ENCODE data around the gene TTLL7. TPM values are rescaled to one million over a fixed set of nuclear protein-coding genes. Genes with fewer than 3 reads are reported as not detected.

Gene TTLL7
- total and polyA plus RNA-seq, 9 of the 15 experiments (the other 6 are each of a cell fraction or from before 2014, with no cell fraction given): 0.63 to 2.6 (median 1.7) TPM

DNA sequence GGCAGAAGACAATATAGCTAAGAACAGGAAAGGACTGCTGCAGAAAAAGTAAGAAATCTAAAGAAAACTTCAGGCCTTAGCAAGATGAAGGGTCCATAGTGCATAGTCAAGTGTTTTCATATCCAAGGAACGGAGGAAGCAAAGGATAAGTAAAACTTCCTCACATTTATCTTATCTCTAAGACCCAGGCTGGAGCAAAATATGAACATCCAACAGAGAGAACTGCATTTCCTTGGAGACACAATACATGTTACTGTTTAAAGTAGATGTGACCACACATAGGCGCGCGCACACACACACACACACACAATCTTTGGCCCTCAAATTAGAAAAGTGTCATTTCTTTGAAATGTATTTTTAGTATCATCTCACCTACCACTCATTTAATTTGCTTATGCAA is 66.7 kb downstream of the TTLL7 start (continued):
- TF ChIP-seq, protein P1, sequence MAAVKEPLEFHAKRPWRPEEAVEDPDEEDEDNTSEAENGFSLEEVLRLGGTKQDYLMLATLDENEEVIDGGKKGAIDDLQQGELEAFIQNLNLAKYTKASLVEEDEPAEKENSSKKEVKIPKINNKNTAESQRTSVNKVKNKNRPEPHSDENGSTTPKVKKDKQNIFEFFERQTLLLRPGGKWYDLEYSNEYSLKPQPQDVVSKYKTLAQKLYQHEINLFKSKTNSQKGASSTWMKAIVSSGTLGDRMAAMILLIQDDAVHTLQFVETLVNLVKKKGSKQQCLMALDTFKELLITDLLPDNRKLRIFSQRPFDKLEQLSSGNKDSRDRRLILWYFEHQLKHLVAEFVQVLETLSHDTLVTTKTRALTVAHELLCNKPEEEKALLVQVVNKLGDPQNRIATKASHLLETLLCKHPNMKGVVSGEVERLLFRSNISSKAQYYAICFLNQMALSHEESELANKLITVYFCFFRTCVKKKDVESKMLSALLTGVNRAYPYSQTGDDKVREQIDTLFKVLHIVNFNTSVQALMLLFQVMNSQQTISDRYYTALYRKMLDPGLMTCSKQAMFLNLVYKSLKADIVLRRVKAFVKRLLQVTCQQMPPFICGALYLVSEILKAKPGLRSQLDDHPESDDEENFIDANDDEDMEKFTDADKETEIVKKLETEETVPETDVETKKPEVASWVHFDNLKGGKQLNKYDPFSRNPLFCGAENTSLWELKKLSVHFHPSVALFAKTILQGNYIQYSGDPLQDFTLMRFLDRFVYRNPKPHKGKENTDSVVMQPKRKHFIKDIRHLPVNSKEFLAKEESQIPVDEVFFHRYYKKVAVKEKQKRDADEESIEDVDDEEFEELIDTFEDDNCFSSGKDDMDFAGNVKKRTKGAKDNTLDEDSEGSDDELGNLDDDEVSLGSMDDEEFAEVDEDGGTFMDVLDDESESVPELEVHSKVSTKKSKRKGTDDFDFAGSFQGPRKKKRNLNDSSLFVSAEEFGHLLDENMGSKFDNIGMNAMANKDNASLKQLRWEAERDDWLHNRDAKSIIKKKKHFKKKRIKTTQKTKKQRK (IDR thresholded peaks at IDR 0.05; ENCODE audit: borderline replicate concordance, low read depth, low read length): no peak
- TF ChIP-seq, protein P2, sequence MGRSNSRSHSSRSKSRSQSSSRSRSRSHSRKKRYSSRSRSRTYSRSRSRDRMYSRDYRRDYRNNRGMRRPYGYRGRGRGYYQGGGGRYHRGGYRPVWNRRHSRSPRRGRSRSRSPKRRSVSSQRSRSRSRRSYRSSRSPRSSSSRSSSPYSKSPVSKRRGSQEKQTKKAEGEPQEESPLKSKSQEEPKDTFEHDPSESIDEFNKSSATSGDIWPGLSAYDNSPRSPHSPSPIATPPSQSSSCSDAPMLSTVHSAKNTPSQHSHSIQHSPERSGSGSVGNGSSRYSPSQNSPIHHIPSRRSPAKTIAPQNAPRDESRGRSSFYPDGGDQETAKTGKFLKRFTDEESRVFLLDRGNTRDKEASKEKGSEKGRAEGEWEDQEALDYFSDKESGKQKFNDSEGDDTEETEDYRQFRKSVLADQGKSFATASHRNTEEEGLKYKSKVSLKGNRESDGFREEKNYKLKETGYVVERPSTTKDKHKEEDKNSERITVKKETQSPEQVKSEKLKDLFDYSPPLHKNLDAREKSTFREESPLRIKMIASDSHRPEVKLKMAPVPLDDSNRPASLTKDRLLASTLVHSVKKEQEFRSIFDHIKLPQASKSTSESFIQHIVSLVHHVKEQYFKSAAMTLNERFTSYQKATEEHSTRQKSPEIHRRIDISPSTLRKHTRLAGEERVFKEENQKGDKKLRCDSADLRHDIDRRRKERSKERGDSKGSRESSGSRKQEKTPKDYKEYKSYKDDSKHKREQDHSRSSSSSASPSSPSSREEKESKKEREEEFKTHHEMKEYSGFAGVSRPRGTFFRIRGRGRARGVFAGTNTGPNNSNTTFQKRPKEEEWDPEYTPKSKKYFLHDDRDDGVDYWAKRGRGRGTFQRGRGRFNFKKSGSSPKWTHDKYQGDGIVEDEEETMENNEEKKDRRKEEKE (IDR thresholded peaks at IDR 0.05; ENCODE audit: borderline replicate concordance in 1 of 2, control insufficient read depth in 1 of 2, low read depth in 2 of 2, low read length in 1 of 2): no peak
- TF ChIP-seq SOX6 (IDR thresholded peaks at IDR 0.05) (peak; percentile 59; the same call in 1 of the 2 replicates), CHAMP1 (IDR thresholded peaks at IDR 0.05) (0 out of 2 replicates have a peak, but pooled peaks have one; percentile 42), MAFG (tag; conservative IDR thresholded peaks at IDR 0.05) (no peak; the same call in 1 of the 2 replicates), TFAM (CRISPR knock-in tag; conservative IDR thresholded peaks at IDR 0.05) (no peak), ELF4 (CRISPR knock-in tag; IDR thresholded peaks at IDR 0.05) (no peak), ZNF146 (CRISPR knock-in tag; IDR thresholded peaks at IDR 0.05; ENCODE audit: unreplicated experiment) (no peak), BCL6 (CRISPR knock-in tag; IDR thresholded peaks at IDR 0.05) (no peak), SRSF1 (IDR thresholded peaks at IDR 0.05; ENCODE audit: low read depth, low read length) (no peak)
- TF ChIP-seq, protein P3, sequence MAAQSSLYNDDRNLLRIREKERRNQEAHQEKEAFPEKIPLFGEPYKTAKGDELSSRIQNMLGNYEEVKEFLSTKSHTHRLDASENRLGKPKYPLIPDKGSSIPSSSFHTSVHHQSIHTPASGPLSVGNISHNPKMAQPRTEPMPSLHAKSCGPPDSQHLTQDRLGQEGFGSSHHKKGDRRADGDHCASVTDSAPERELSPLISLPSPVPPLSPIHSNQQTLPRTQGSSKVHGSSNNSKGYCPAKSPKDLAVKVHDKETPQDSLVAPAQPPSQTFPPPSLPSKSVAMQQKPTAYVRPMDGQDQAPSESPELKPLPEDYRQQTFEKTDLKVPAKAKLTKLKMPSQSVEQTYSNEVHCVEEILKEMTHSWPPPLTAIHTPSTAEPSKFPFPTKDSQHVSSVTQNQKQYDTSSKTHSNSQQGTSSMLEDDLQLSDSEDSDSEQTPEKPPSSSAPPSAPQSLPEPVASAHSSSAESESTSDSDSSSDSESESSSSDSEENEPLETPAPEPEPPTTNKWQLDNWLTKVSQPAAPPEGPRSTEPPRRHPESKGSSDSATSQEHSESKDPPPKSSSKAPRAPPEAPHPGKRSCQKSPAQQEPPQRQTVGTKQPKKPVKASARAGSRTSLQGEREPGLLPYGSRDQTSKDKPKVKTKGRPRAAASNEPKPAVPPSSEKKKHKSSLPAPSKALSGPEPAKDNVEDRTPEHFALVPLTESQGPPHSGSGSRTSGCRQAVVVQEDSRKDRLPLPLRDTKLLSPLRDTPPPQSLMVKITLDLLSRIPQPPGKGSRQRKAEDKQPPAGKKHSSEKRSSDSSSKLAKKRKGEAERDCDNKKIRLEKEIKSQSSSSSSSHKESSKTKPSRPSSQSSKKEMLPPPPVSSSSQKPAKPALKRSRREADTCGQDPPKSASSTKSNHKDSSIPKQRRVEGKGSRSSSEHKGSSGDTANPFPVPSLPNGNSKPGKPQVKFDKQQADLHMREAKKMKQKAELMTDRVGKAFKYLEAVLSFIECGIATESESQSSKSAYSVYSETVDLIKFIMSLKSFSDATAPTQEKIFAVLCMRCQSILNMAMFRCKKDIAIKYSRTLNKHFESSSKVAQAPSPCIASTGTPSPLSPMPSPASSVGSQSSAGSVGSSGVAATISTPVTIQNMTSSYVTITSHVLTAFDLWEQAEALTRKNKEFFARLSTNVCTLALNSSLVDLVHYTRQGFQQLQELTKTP (IDR thresholded peaks at IDR 0.05; ENCODE audit: low read depth in 1 of 2, partially characterized antibody in 2 of 2): no peak
- TF ChIP-seq, protein P4, sequence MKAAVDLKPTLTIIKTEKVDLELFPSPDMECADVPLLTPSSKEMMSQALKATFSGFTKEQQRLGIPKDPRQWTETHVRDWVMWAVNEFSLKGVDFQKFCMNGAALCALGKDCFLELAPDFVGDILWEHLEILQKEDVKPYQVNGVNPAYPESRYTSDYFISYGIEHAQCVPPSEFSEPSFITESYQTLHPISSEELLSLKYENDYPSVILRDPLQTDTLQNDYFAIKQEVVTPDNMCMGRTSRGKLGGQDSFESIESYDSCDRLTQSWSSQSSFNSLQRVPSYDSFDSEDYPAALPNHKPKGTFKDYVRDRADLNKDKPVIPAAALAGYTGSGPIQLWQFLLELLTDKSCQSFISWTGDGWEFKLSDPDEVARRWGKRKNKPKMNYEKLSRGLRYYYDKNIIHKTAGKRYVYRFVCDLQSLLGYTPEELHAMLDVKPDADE (conservative IDR thresholded peaks at IDR 0.05; ENCODE audit: control insufficient read depth, low read depth, low read length): no peak
